Activated T-helper 1 cell treated with anti-CD3 and anti-CD28 coated beads, Interleukin-2, amount 50 U/mL, for 16 hours (primary cell): ENCODE measurements around the gene GFOD2.

Experiments
- DNase-seq, 2 donors: peaks; one replicate each; pipeline ENCODE4 v3.0.0-alpha.2; 2020; ENCODE audit warnings: low read depth in 1 of 2, low spot score in 1 of 2

Gene GFOD2

DNA sequence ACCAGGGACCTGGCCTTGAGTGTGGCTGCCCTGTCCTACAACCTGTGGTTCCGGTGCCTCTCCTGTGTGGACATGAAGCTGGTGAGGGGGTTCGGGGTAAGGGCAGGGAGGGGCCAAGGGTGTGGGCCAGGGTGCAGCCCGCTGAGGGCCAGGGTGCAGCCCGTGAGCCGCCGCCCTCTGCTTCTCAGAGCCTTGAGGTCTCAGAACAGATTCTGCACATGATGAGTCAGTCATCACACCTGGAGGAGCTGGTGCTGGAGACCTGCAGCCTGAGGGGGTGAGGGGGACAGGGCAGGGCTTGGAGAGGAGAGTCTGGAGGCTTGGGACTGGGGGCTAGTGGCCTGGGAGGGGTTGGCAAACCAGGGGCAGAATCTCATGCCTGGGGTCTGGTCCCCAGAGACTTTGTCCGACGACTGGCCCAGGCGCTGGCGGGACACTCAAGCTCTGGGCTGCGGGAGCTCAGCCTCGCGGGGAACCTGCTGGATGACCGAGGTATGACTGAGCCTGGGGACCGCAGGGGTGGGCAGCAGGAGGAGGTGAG, 71.9 kb downstream of the GFOD2 start:
- no peak for DNase-seq

DNA sequence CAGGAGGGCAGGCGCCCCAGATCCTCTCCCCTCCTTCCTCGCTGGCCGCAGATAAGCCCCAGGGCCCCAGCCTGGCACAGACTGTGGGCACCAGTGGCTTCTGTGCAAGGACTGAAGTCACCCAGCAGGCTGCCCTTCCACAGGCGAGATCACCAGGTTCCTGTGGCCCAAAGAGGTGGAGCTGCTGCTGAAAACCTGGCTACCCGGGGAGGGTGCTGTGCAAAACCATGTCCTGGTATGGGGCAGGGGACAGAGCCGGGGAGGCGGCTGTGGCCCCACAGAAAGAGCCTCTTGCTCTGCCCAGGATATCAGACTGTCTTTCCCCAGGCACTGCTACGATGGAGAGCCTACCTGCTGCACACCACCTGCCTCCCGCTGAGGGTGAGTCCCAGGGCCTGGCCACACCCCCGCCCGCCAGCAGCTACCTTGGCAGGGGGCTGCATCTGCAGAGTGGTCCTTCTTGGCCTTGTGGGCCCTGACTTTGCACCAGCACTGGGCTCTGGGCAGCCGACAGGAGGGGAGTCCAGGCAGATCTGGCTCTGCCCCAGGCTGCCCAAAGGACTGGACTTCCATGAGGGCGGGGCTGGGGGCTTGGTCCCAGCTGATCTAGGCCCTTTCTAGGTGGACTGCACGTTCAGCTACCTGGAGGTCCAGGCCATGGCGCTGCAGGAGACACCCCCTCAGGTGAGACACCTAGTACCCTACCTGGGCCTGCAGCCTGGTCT, 73.6 kb downstream of the GFOD2 start:
- DNase-seq, result no peak

DNA sequence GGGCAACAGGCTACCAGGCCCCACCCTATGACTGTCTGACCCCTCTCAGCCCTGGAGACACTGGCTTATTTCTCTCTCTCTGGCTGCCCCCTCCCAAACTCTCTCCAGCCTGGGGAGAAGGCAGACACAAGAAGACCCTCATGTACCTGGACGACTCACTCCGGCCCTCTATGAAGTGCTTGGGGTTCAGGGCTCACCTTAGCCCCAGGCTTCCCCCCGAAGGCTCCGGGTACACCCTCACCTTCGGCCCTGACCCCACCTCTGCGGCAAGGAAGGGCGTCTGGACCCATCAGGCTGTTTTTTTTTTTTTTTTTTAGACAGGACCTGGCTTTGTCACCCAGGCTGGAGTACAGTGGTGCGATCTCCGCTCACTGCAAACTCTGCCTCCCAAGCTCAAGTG, 75.1 kb downstream of the GFOD2 start:
- DNase-seq, result no peak

DNA sequence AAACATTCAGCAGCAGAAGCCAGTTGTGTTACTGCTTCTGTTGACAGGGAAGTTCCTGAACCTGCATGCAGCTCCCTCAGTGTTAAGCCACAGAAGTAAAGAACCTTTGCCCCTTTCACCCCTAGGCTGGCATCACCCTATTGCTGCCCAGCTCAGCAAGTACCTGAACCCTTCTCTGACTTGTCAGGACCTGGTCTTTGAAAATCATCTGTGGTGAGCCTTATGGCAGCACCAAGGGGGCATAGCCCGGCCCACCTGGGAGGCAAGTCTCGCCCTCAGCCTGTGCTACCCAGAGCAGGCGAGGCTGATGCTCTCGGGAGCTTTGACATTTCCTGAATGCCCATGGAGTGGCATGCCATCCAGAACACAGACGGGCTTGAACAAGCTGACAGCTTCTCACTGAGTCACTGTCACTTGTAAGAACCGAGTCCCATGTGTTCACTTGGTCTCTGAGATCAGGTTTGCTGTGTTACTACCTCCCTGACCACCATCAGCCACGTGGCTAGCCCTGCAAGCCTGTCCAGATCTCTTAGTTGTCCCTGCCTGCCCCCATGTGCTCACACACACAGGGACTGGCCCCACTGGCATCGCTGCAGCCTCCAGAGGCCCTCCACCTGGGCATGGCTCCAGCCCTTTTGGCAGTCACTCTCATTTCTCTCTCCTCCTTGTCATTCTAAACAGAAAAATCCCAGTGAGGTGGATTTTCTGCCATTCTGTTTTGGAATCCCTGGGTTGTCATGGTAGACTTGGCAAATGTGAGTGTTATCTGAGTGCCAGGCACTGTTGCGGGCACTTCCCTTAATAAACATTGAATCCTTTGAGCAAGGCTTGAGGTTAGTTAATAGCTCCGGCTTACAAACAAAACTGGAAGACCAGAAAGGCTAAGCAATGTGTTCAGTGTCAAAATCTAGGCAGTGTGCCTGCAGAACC, 77.1 kb downstream of the GFOD2 start:
- DNase-seq, result no peak

DNA sequence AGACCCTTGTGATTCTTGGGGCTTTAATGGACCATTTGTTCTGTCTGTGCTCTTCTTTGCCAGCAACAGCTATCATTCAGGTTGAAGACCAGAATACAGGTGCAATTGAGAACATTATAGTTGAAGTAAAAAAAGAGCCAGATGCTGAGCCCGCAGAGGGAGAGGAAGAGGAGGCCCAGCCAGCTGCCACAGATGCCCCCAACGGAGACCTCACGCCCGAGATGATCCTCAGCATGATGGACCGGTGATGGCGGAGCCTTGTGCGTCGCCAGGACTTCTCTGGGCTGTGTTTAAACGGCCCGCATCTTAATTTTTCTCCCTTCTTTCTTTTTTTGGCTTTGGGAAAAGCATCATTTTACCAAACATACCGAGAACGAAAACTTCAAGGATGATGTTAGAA, 81.5 kb downstream of the GFOD2 start:
- DNase-seq, result no peak

DNA sequence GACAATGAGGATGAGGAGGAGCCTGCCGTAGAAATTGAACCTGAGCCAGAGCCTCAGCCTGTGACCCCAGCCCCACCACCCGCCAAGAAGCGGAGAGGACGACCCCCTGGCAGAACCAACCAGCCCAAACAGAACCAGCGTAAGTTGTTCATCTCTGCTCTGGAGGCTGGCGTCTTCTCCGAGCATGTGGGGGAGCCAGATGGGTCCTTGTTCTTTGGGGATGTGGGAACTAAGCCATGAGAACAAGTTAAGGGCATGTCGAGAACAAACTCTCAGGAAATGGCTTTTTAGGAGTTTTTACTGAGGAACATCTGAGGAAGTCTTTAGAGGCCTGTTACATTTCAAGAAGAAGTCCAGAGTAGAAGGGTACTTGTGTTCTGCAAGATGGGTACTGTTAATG, 82.4 kb downstream of the GFOD2 start:
- no peak for DNase-seq

DNA sequence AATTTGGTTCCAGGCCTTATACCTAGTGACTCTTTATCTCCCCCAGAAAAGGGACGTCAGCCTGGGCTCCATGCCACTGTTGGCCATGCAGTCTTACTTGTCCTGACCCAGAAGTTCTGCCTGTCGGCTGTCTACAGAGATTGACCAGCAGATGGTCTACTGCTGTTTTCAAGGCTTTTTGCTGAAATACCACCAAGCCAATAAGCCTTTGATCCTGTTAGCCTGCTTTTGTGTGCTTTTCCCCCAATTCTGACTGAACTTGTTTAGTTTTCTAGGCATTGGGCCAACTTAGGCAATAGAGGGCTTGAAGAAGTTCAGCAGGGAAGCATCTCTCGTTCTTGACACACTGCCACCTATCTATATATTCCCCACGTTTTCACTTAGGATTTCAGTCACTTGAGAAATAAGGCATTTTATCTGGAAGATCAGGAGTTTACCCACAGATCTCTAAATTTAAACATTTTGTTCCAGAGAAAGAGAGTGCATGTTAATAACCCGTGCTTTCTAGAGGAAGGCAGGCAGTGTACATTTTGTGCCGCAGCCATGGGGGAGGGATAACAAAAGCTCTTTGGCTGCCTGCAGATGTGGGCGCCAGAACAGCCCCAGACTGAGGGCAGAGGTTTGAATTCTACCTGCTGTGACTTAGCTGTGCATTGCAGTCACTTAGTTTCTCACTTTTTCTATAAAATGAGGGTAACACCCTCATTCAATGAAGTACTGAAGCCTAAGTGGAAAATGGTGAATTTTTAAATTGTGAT, 86.5 kb downstream of the GFOD2 start:
- DNase-seq, result no peak

DNA sequence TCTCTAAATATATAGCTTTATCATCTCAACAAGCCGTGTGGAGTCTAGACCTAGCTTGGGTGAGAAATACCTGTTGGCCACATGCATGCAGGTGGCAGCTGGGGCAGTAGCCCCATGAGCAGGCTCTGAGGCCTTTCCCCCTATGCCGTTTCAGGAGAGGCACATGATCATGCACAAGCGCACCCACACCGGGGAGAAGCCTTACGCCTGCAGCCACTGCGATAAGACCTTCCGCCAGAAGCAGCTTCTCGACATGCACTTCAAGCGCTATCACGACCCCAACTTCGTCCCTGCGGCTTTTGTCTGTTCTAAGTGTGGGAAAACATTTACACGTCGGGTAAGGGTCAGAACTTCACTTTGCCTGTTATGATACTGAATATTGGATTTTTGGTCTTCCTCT, 90.9 kb downstream of the GFOD2 start:
- DNase-seq, result no peak
